ENCODE measurements around the gene OR2K2. TPM values are rescaled to one million over a fixed set of nuclear protein-coding genes. Genes with fewer than 3 reads are reported as not detected.
A peak's percentile ranks its signal among the peaks of the same experiment; 100 is the strongest.

OR2K2 gene
- total RNA-seq, 4 donors from 2014 or later = not detected

- no peak for DNase-seq (ENCODE audit: extremely low spot score)
- H3K4me1 ChIP-seq = peaks cover 0 to 13% (median 7%) of the 10 kb centered on the region in 4 donors
- H3K9me3 ChIP-seq = no peaks in the 10 kb centered on the region
- peak; percentile 34 to 41 for TF ChIP-seq POLR2AphosphoS5 (IDR thresholded peaks at IDR 0.05)
- TF ChIP-seq EP300 (IDR thresholded peaks at IDR 0.05) = no peak
- peak; percentile 69 to 81 (median 79) for TF ChIP-seq CTCF (IDR thresholded peaks at IDR 0.05)
- no peak for TF ChIP-seq POLR2A (IDR thresholded peaks at IDR 0.05; ENCODE audit: low read depth)
- WGBS = 11% methylated on average over 6 of the region's 6 CpGs
- H3K27me3 ChIP-seq = peaks cover 0 to 4% (median 0%) of the 10 kb centered on the region in 4 donors
- H3K27ac ChIP-seq (replicated peaks in 1 of 4) = peak overlapping the region; percentile 5 to 58 (median 43)
- intact Hi-C loops (cut with DNase I) = loop anchor here (5.0 kb wide), 1 partner anchor 262 kb away; the partner anchor contains the start of gene LPAR1
- H3K4me3 ChIP-seq = peak overlapping the region in 3 of 4 donors; percentile 7 to 21 (median 10)
- no peaks in the 10 kb centered on the region for H3K36me3 ChIP-seq
Observed at GRCh38 chr9:111298731-111299598, 31.1 kb downstream of the OR2K2 start.

GRCh38 chr9:111298111-111298510 is 31.9 kb downstream of the OR2K2 start:
- intact Hi-C loops (cut with DNase I) = loop anchor here (5.0 kb wide), 1 partner anchor 261 kb away; the partner anchor contains the start of gene LPAR1
- 86% methylated on average over 6 of the region's 6 CpGs for WGBS
- peak overlapping the region in 2 of 4 donors; percentile 5 to 58 for H3K27ac ChIP-seq (replicated peaks in 1 of 4)

GRCh38 chr9:111297066-111297824 is 32.8 kb downstream of the OR2K2 start:
- no peak overlapping the region for H3K4me3 ChIP-seq
- DNase-seq (ENCODE audit: extremely low spot score) = no peak
- H3K27me3 ChIP-seq = peaks cover 0 to 4% (median 0%) of the 10 kb centered on the region in 4 donors
- no peaks in the 10 kb centered on the region for H3K9me3 ChIP-seq
- H3K36me3 ChIP-seq = no peaks in the 10 kb centered on the region
- H3K27ac ChIP-seq (replicated peaks in 1 of 4) = no peak overlapping the region
- intact Hi-C loops (cut with DNase I) = loop anchor here (5.0 kb wide), 1 partner anchor 260 kb away; the partner anchor contains the start of gene LPAR1
- peaks cover 0 to 13% (median 7%) of the 10 kb centered on the region in 4 donors for H3K4me1 ChIP-seq
- 87% methylated on average over 2 of the region's 2 CpGs for WGBS
- TF ChIP-seq CTCF (IDR thresholded peaks at IDR 0.05) (no peak), EP300 (IDR thresholded peaks at IDR 0.05) (no peak), POLR2A (IDR thresholded peaks at IDR 0.05; ENCODE audit: low read depth) (no peak), POLR2AphosphoS5 (IDR thresholded peaks at IDR 0.05) (no peak)

More at GRCh38 chr9:111298111-111298510, 31.9 kb downstream of the OR2K2 start:
- Histone ChIP-seq H3K36me3 (no peaks in the 10 kb centered on the region), H3K27me3 (peaks cover 0 to 4% (median 0%) of the 10 kb centered on the region in 4 donors), H3K9me3 (no peaks in the 10 kb centered on the region), H3K4me3 (no peak overlapping the region), H3K4me1 (peaks cover 0 to 13% (median 7%) of the 10 kb centered on the region in 4 donors)
- TF ChIP-seq EP300 (IDR thresholded peaks at IDR 0.05) (no peak), POLR2AphosphoS5 (IDR thresholded peaks at IDR 0.05) (no peak)
- no peak for DNase-seq (ENCODE audit: extremely low spot score)

GRCh38 chr9:111294691-111295451 is 35.2 kb downstream of the OR2K2 start:
- intact Hi-C loops (cut with DNase I) = loop anchor here (5.0 kb wide), 1 partner anchor 258 kb away; the partner anchor contains the start of gene LPAR1
- H3K27me3 ChIP-seq = peaks cover 0 to under 1% (median 0%) of the 10 kb centered on the region in 4 donors
- no peak overlapping the region for H3K27ac ChIP-seq (replicated peaks in 1 of 4)
- H3K4me3 ChIP-seq = no peak overlapping the region
- peaks cover 0 to 13% (median 7%) of the 10 kb centered on the region in 4 donors for H3K4me1 ChIP-seq
- H3K36me3 ChIP-seq = no peaks in the 10 kb centered on the region
- no peak for TF ChIP-seq POLR2A (IDR thresholded peaks at IDR 0.05; ENCODE audit: low read depth)
- WGBS = 69% methylated on average over 2 of the region's 2 CpGs
- no peak for DNase-seq (ENCODE audit: extremely low spot score)
- H3K9me3 ChIP-seq = peaks cover 0 to 3% (median 0%) of the 10 kb centered on the region in 4 donors

- WGBS = 66% methylated on average over 2 of the region's 2 CpGs
- H3K27me3 ChIP-seq = no peaks in the 10 kb centered on the region
- no peak overlapping the region for H3K27ac ChIP-seq (replicated peaks in 1 of 4)
- intact Hi-C loops (cut with DNase I) = no loop called here
- H3K36me3 ChIP-seq = no peaks in the 10 kb centered on the region
- H3K9me3 ChIP-seq = peaks cover 0 to 3% (median 0%) of the 10 kb centered on the region in 4 donors
- no peak overlapping the region for H3K4me3 ChIP-seq
- DNase-seq (ENCODE audit: extremely low spot score) = no peak
- no peak for TF ChIP-seq EP300 (IDR thresholded peaks at IDR 0.05)
- TF ChIP-seq CTCF (IDR thresholded peaks at IDR 0.05) = no peak
- no peak for TF ChIP-seq POLR2AphosphoS5 (IDR thresholded peaks at IDR 0.05)
- TF ChIP-seq POLR2A (IDR thresholded peaks at IDR 0.05; ENCODE audit: low read depth) = no peak
- no peaks in the 10 kb centered on the region for H3K4me1 ChIP-seq
Observed at GRCh38 chr9:111287127-111287526, 42.9 kb downstream of the OR2K2 start.
